H4 (cell line): ENCODE data around the gene TDRD9. TPM values are rescaled to one million over a fixed set of nuclear protein-coding genes. Genes with fewer than 3 reads are reported as not detected.

ENCODE experiments used
- DNase-seq: peaks from one replicate; pipeline ENCODE4 v3.0.0-alpha.2; 2015; ENCODE audit warnings: low spot score
- total RNA-seq: library from RNA; depleted of rRNA; stranded (reverse); fragments of >200 nt; shearing (Covaris generic); gene quantifications from 2 replicates; pipeline ENCODE4 v1.2.3, GENCODE V29; 2014; rRNA removed

Gene TDRD9
- total RNA-seq, 1 experiment from 2014 or later, result not detected

GRCh38 chr14:104101086-104101621 is 172.9 kb downstream of the TDRD9 start:
- DNase-seq, result no peak

GRCh38 chr14:104101651-104102281 is 173.5 kb downstream of the TDRD9 start:
- DNase-seq, result no peak

Other genes starting within 250 kb of the TDRD9 start
- gene XRCC3, start 213.0 kb upstream of the TDRD9 start, total RNA-seq, result 20.3 and 39.9 TPM in 2 replicates
- 17.2 and 31.6 TPM in 2 replicates for gene ZFYVE21, start 212.6 kb upstream of the TDRD9 start, total RNA-seq
- 2.6 and 2.9 TPM in 2 replicates for gene PPP1R13B, start 80.9 kb upstream of the TDRD9 start, total RNA-seq
- gene RD3L, start 14.1 kb downstream of the TDRD9 start, total RNA-seq, result not detected in 2 replicates
- gene ASPG, start 157.2 kb downstream of the TDRD9 start, total RNA-seq, result not detected in 2 replicates
- 0.77 and 1.6 TPM in 2 replicates for gene KIF26A, start 210.1 kb downstream of the TDRD9 start, total RNA-seq